Stimulated activated CD4-positive, alpha-beta T cell treated with anti-CD3 and anti-CD28 coated beads, Interleukin-15, amount 100 ng/mL, for 24 hours (primary cell): ENCODE data around the gene PRKX.
"Not testable (repeated sequence)": the region's sequence is repeated elsewhere in the genome, so short reads cannot be mapped to it uniquely, and the experiment has no call there.

Experiments
- DNase-seq: peaks from one replicate; pipeline ENCODE4 v3.0.0-alpha.2; 2020

The PRKX gene

DNA sequence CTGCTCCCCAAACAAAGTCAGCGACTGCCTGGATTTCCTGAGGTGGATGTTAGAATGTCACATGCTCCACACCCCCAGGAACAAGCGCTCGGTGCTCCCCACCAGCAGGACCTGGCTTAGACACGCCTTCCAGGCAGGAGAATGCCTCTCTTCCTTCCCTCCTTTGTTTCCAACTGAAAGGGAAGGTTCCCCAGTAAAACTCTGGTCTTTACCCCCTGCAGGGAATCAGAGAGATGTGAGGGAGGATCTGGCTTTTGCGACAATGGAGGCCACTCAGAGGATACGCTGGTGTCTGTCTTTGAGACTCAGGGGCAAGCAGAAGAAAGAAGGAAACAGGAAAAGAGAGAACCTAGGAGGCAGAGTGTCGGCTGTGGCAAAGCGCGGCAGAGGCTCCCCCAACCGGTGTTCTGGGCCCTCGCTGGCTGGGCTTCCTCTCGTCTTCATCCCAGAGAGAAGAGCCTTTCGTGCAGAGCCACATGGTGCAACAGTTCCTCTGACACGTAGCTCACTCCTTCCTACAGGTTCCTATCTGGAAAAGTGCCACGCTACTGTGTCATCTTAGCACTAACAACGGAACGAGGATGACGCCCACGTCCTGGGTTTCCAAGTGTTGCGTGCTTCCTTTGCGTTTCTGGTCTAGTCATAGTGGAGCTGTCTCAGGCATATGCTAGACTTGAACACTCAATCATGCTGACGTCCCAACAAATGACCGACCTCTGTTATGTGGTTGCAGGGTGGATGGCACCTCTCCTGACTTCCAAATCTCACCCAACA lies 73.4 kb downstream of the PRKX start:
- not testable (repeated sequence) for DNase-seq

DNA sequence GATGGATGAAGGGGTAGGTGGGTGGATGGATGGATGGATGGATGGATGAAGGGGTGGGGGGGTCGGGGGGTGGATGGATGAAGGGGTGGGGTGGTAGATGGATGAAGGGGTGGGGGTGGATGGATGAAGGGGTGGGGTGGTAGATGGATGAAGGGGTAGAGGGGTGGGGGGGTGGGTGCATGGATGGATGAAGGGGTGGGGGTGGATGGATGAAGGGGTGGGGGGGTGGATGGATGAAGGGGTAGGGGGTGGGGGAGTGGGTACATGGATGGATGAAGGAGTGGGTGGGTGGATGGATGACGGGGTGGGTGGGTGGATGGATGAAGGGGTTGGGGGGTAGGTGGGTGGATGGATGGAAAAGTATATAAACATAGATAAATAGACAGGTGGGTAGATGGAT lies 74.2 kb downstream of the PRKX start:
- DNase-seq: no peak

- DNase-seq: peak; percentile 52
These were observed 75.1 kb downstream of the PRKX start for GRCh38 chrX:3638280-3638873.

GRCh38 chrX:3636803-3637202 lies 76.6 kb downstream of the PRKX start:
- no peak for DNase-seq

DNA sequence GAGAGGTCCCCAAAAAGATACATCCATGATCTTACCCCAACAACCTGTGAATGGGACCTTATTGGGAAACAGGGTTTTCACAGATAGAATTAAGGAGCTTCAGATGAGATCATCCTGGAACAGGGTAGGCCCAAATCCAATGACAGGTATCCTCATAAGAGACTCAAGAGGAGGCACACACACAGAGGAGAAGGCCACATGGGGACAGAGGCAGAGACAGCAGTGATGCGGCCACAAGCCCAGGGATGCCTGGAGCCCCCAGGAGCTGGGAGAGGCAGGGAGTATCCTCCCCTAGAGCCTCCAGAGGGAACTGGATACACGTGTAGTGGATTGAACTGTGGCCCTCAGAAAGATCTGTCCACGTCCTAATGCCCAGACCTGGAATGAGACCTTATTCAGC lies 82.3 kb downstream of the PRKX start:
- DNase-seq: no peak

GRCh38 chrX:3627594-3627993 lies 85.9 kb downstream of the PRKX start:
- DNase-seq: no peak

- no peak for DNase-seq
These were observed 92.0 kb downstream of the PRKX start for GRCh38 chrX:3621414-3621813.

GRCh38 chrX:3611744-3612143 lies 101.7 kb downstream of the PRKX start:
- DNase-seq: not testable (repeated sequence)

GRCh38 chrX:3609810-3610209 lies 103.6 kb downstream of the PRKX start:
- DNase-seq: no peak

DNA sequence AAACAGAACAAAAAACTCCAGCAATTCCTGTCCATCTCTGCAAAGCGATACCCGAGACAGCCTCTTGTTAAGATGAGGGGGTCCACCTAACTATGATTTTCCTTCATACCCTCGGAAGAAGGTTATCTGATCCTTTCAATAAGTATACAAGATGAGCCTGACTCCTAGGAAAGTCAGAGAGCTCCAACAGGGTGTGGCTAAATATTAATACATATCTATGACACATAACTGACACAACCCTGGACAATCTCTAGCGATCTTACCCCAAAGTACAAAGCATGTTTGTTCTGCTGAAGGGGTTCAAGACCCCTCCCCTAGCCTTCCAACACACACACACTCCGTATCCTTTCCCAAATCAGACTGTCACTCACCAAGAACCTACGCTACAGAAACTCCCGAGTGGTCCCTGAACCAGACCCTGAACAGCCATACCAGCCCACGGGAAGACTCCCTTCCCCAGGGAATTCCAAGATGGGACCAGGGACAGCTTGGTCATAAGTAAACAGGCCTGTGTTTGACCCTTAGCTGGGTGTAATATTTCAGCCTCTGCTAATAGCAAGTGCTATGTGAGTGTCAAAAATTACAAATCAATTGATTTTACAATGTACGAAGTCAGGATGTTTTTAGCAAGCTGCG lies 110.3 kb downstream of the PRKX start:
- DNase-seq: no peak

DNA sequence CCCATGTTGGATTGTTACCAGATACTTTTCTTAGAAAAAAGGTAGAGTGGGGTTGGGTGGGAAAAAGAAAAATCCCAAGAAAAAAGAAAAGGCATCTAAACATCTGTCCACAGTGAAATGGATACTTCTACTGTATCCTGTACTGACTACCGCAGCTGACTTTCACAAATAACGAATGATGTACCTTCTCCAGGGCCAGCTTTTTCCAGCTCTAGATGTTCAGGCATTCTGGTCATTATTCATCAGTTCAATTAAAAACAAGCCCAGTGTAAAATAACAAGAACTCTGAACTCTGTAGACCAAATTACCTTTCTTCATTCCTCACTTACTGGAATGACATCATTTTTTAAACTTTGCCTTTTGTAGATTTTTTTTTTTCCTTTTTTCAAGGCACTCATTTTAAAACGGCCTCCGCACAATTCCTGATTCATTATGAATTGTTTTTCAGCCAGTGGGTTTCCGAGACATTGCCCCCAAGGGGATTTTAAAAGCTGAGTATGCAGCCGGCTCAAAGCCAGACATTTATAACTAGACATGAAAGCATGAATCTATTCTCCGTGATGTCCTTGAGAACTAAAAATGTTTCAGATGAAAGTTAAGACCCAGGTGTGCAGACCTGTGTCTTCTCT lies 113.5 kb downstream of the PRKX start:
- DNase-seq: no peak

- no peak for DNase-seq
These were observed 114.7 kb downstream of the PRKX start for GRCh38 chrX:3598709-3599108.

- no peak for DNase-seq
These were observed 115.3 kb downstream of the PRKX start for GRCh38 chrX:3598046-3598605.

GRCh38 chrX:3592184-3592583 lies 121.3 kb downstream of the PRKX start:
- DNase-seq: no peak

DNA sequence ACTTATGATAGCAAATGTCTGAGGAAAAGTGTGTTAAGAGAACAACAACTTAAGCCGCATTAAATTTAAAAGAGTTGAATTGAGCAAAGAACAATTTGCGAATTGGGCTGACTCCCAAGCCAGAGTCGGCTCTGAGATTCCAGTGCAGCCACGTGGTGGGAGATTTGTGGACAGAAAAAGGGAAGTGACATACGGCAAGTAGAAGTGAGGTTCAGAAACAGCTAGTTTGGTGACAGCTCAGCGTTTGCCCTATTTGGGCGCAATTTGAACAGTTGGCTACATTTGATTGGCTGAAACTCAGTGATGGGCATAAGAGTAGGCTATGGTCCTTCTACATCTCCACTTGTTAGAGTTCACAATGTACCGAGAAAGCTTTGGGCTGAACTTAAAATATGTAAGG lies 124.0 kb downstream of the PRKX start:
- DNase-seq: no peak

DNA sequence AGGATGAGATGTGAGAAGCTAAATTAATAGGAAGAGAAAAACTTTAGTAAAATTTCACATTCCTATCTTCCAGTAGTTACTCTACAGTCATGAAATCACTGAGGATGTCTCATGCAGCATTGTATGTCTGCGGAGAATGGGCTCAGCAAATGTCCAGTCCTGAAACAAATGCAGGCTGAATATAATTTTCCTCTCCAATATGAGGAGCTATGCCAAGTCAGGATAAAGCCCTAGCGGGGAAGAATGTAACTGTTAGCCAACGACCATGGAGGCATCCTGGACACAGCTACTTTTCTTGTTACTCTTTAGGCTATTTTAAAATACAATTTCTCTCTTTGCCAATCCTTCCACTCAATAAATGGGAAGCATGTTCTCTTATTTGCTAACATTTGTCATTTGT lies 127.7 kb downstream of the PRKX start:
- no peak for DNase-seq

DNA sequence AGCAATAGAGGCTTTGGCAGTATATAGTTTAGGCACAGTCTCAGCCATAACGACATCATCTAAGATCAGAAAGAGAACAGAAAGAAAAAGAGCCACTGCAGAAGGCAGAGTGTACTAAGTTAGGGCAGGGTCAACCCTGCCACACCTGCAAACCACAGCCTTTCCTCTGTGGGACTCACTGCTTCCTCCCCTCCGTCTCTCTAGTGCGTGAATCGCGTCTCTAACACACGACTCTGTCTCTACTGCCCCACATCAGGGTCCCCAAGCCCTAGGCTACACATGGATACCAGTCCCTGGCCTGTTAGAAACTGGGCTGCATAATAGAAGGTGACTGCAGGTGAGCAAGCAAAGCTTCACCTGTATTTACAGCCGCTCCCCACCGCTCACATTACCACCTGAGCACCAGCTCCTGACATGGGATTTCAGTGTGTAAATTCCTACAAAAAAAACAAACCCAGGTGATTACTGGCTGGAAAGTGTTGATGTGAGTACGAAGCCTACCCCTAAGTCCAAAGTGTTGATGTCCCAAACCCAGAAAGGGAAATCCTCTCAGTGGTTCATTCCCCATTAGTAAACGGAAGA lies 128.9 kb downstream of the PRKX start:
- no peak for DNase-seq

- DNase-seq: no peak
These were observed 131.0 kb downstream of the PRKX start for GRCh38 chrX:3582451-3582850.

- DNase-seq: no peak
These were observed 131.8 kb downstream of the PRKX start for GRCh38 chrX:3581609-3582108.

GRCh38 chrX:3577551-3577950 lies 135.9 kb downstream of the PRKX start:
- no peak for DNase-seq

DNA sequence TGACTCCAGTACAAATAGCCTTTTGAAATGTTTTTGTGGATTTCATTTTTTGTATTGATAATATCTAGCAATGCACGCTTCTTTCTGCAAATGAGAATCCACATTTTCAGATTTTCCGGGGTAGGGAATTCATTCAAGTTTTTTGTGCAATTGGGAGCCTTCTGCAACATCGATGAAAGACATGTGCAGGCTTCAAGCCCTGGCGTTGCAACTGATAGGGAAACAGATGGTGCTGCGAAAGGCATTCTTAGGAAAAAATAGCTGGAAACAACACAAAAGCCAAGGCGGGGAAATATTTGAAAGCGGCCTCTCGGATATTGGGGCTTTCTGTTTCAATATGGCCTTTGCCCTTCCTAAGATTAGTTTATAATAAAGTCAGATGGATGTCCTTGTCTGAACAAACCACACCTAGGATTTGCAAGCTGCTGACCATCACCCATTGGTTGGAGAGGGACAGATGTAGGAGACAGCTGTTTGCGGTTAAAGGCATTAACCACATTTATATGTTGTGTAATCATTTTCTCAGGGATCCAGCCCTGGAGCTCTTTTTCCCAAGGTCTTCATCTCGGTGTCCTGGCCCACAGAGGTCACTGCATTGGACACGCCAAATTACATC lies 136.5 kb downstream of the PRKX start:
- no peak for DNase-seq

GRCh38 chrX:3567686-3568085 lies 145.8 kb downstream of the PRKX start:
- no peak for DNase-seq
